GM12878 (cell line): ENCODE measurements around the gene NTRK1. TPM values are rescaled to one million over a fixed set of nuclear protein-coding genes. Genes with fewer than 3 reads are reported as not detected.

Experiments used
- ASH2L ChIP-seq: fragments of 300-600, 200-600 bp; sonication (generic); IDR thresholded peaks from 2 replicates; pipeline ENCODE4 v1.6.1; 2017; ENCODE audit warnings: low read depth, mild to moderate bottlenecking, borderline replicate concordance
- BRCA1 ChIP-seq: IDR thresholded peaks from 2 replicates; pipeline ENCODE4 v1.6.1; 2011; ENCODE audit warnings: low read depth, low read length, improper control_type of control experiment
- CREB1 ChIP-seq: IDR thresholded peaks from 2 replicates; pipeline ENCODE4 v1.6.1; 2012; ENCODE audit warnings: low read depth, mild to moderate bottlenecking, inconsistent platforms
- EP300 ChIP-seq, 2 experiments: fragments of 150-350 bp in 1 of 2; IDR thresholded peaks; 2 replicates each; pipeline ENCODE4 v1.6.1; 2011 to 2012; ENCODE audit warnings: low read depth in 2 of 2, low read length in 2 of 2, borderline replicate concordance in 1 of 2, improper control_type of control experiment in 1 of 2, inconsistent platforms in 1 of 2; ENCODE audit not compliant: control insufficient read depth in 1 of 2
- HDAC2 ChIP-seq: fragments of 200-600 bp; sonication (generic); IDR thresholded peaks from 2 replicates; pipeline ENCODE4 v1.6.1; 2017
- HDGF ChIP-seq: fragments of 450-650 bp; IDR thresholded peaks from 2 replicates; pipeline ENCODE4 v1.6.1; 2016; ENCODE audit warnings: antibody characterized with exemption
- JUNB ChIP-seq: IDR thresholded peaks from 2 replicates; pipeline ENCODE4 v1.6.1; 2016; ENCODE audit warnings: antibody characterized with exemption, mild to moderate bottlenecking
- MYB ChIP-seq: fragments of 150-350 bp; IDR thresholded peaks from 2 replicates; pipeline ENCODE4 v1.6.1; 2014; ENCODE audit warnings: mild to moderate bottlenecking, low read depth, low read length, borderline replicate concordance
- MYC ChIP-seq: IDR thresholded peaks from 2 replicates; pipeline ENCODE4 v1.6.1; 2011; ENCODE audit warnings: mild to moderate bottlenecking, low read length, moderate library complexity, inconsistent platforms; ENCODE audit not compliant: insufficient read depth, insufficient replicate concordance, insufficient read length, severe bottlenecking
- NR2C2 ChIP-seq: IDR thresholded peaks from 2 replicates; pipeline ENCODE4 v1.6.1; 2011; ENCODE audit warnings: borderline replicate concordance, low read depth; ENCODE audit not compliant: control insufficient read depth, insufficient read length
- PML ChIP-seq: IDR thresholded peaks from 2 replicates; pipeline ENCODE4 v1.6.1; 2012; ENCODE audit warnings: low read length, inconsistent platforms
- PRDM15 ChIP-seq: fragments of 450-650 bp; formaldehyde crosslinking; IDR thresholded peaks from 2 replicates; pipeline ENCODE4 v1.4.0; 2020; ENCODE audit warnings: mild to moderate bottlenecking, moderate library complexity
- TCF3 ChIP-seq: IDR thresholded peaks from 2 replicates; pipeline ENCODE4 v1.6.1; 2012; ENCODE audit warnings: low read depth, mild to moderate bottlenecking, low read length, borderline replicate concordance; ENCODE audit not compliant: insufficient read depth
- ZBTB4 ChIP-seq: fragments of 450-650 bp; formaldehyde crosslinking; IDR thresholded peaks from 2 replicates; pipeline ENCODE4 v1.4.0; 2022; ENCODE audit warnings: mild to moderate bottlenecking, moderate library complexity
- ZNF217 ChIP-seq: fragments of 450-650 bp; IDR thresholded peaks from 2 replicates; pipeline ENCODE4 v1.6.1; 2017; ENCODE audit warnings: antibody characterized with exemption, mild to moderate bottlenecking
- ZNF592 ChIP-seq: fragments of 450-650 bp; IDR thresholded peaks from 2 replicates; pipeline ENCODE4 v1.6.1; 2017; ENCODE audit warnings: mild to moderate bottlenecking, moderate library complexity
- ZSCAN29 ChIP-seq: fragments of 450-650 bp; IDR thresholded peaks from 2 replicates; pipeline ENCODE4 v1.6.1; 2017; ENCODE audit warnings: mild to moderate bottlenecking, moderate library complexity
- polyA plus RNA-seq, 11 experiments: library from polyadenylated mRNA; depleted of rRNA in 4 of 11; unstranded in 6 of 11; stranded (reverse) in 5 of 11; fragments of >200 nt; fragmentation: Nextera tagmentation in 4 of 11; fragmentation: Illumina TruSeq in 1 of 11; extraction: Ambion mirVana in 4 of 11; extraction: Trizol in 1 of 11; gene quantifications; 1 replicate in 1 of 11; 2 replicates in 10 of 11; pipeline versions ENCODE4 v1.2.1 to v1.2.3, GENCODE V29; 2011 to 2016; ENCODE audit warnings: inconsistent platforms in 2 of 11, missing spikeins in 2 of 11, low read depth in 1 of 11
- total RNA-seq, 4 experiments: library from RNA; depleted of rRNA in 3 of 4; stranded (reverse); fragments of >200 nt in 3 of 4; fragmentation: Illumina TruSeq in 1 of 4; extraction: Trizol in 1 of 4; gene quantifications; 2 replicates each; pipeline versions ENCODE4 v1.2.1 to v1.2.3, GENCODE V29; 2013 to 2021

NTRK1 gene
- total and polyA plus RNA-seq, 10 of the 15 experiments (the other 5 are each of a cell fraction or from before 2014, with no cell fraction given) = 0.10 to 0.56 (median 0.40) TPM; not detected in 7

- TF ChIP-seq EP300 (IDR thresholded peaks at IDR 0.05; ENCODE audit: borderline replicate concordance in 1 of 2, control insufficient read depth in 1 of 2, low read depth in 2 of 2, low read length in 2 of 2) (peak in 1 of 2 experiments; percentile 21; a peak in 2 of 4 replicates), ZBTB4 (CRISPR knock-in tag) (no peak), CREB1 (peak; percentile 72), HDGF (0 out of 2 replicates have a peak, but pooled peaks have one; percentile 21), HDAC2 (no peak), JUNB (peak; percentile 93), MYB (no peak), NR2C2 (no peak), PML (no peak), ZSCAN29 (no peak), ZNF217 (no peak), BRCA1 (no peak), ASH2L (no peak), ZNF592 (no peak), PRDM15 (CRISPR knock-in tag) (no peak), MYC (no peak), TCF3 (peak; percentile 90)
Observed at GRCh38 chr1:156836041-156836654, 24.5 kb upstream of the NTRK1 start (continued).
